Left lung (tissue), 10 donors: ENCODE measurements around the gene GPR158. TPM values are rescaled to one million over a fixed set of nuclear protein-coding genes. Genes with fewer than 3 reads are reported as not detected.

Source experiments
- ATAC-seq: fragments of 200-7000 bp; cut with Tn5 transposase; one replicate; pipeline ENCODE4 v1.9.1; 2020; ENCODE audit warnings: moderate library complexity
- DNase-seq, 4 donors: peaks; one replicate each; pipeline ENCODE4 v3.0.0-alpha.2; 2013 to 2020
- H3K27ac ChIP-seq, 2 donors: fragments of 200-600 bp; sonication (generic) in 1 of 2; one replicate each; pipeline versions ENCODE4 v1.5.0 to v1.8.0; 2020 to 2021
- H3K27me3 ChIP-seq, 2 donors: fragments of 200-600 bp; sonication (generic) in 1 of 2; one replicate each; pipeline versions ENCODE4 v1.5.0 to v1.8.0; 2020 to 2021
- H3K36me3 ChIP-seq, 2 donors: fragments of 200-600 bp; sonication (generic) in 1 of 2; one replicate each; pipeline versions ENCODE4 v1.5.0 to v1.8.0; 2020 to 2021
- H3K4me1 ChIP-seq, 2 donors: fragments of 200-600 bp; one replicate each; pipeline ENCODE4 v1.8.0; 2021
- H3K4me3 ChIP-seq, 2 donors: fragments of 200-600 bp; sonication (generic) in 1 of 2; one replicate each; pipeline versions ENCODE4 v1.5.0 to v1.8.0; 2020 to 2021; ENCODE audit warnings: mild to moderate bottlenecking in 1 of 2
- H3K9me3 ChIP-seq, 2 donors: fragments of 200-600 bp; sonication (generic) in 1 of 2; one replicate each; pipeline versions ENCODE4 v1.5.0 to v1.8.0; 2020 to 2021
- CTCF ChIP-seq, 2 donors: fragments of 200-600 bp; sonication (generic) in 1 of 2; IDR thresholded peaks; one replicate each; pipeline versions ENCODE4 v1.5.0 to v1.8.0; 2021; ENCODE audit warnings: antibody characterized with exemption in 2 of 2
- intact Hi-C, 2 donors: fragments of 100-400 bp; cut with DNase I; formaldehyde crosslinking; loops; one replicate each; pipeline versions ENCODE4 v1.11.2 to v1.14.2; 2022
- polyA plus RNA-seq, 6 donors: library from polyadenylated mRNA; unstranded; fragments of 120-200 nt; gene quantifications; one replicate each; pipeline ENCODE4 v1.2.1, GENCODE V29; 2013; ENCODE audit not compliant: insufficient read length in 6 of 6
- total RNA-seq, 2 donors: library from RNA; stranded (reverse); fragmentation: NEBNext Ultra II Directional; extraction: Animal tissue kit (Norgen Biotek cat#: 25700); gene quantifications; one replicate each; pipeline ENCODE4 v1.2.1, GENCODE V29; 2021
- donor health status: DM: no; HTN: yes; CAD: no.
- donor health status: DM: no; HTN: no; CAD: no.

The GPR158 gene
- total and polyA plus RNA-seq, 8 donors = 0.05 to 1.5 (median 0.88) TPM

GRCh38 chr10:25261110-25261509, 86.3 kb downstream of the GPR158 start:
- no peak for ATAC-seq

GRCh38 chr10:25261558-25261957, 86.8 kb downstream of the GPR158 start:
- Histone ChIP-seq H3K4me3 (no peak overlapping the region), H3K4me1 (no peaks in the 10 kb centered on the region), H3K36me3 (no peaks in the 10 kb centered on the region), H3K27me3 (no peaks in the 10 kb centered on the region), H3K27ac (no peak overlapping the region), H3K9me3 (no peaks in the 10 kb centered on the region)
- ATAC-seq (no peak), DNase-seq (no peak)
- TF ChIP-seq CTCF (IDR thresholded peaks at IDR 0.05) = no peak
- intact Hi-C loops = no loop called here

More at GRCh38 chr10:25261110-25261509, 86.3 kb downstream of the GPR158 start:
- intact Hi-C loops = no loop called here
- no peaks in the 10 kb centered on the region for H3K4me1 ChIP-seq
- no peaks in the 10 kb centered on the region for H3K36me3 ChIP-seq
- H3K27me3 ChIP-seq = no peaks in the 10 kb centered on the region
- no peak overlapping the region for H3K4me3 ChIP-seq
- H3K9me3 ChIP-seq = no peaks in the 10 kb centered on the region
- H3K27ac ChIP-seq = no peak overlapping the region
- TF ChIP-seq CTCF (IDR thresholded peaks at IDR 0.05) = no peak
- DNase-seq = no peak

GRCh38 chr10:25263931-25264330, 89.1 kb downstream of the GPR158 start:
- intact Hi-C loops = no loop called here
- H3K9me3 ChIP-seq = no peaks in the 10 kb centered on the region
- ATAC-seq = no peak

GRCh38 chr10:25278180-25278579, 103.4 kb downstream of the GPR158 start:
- DNase-seq (no peak), ATAC-seq (no peak)
- intact Hi-C loops = no loop called here
- Histone ChIP-seq H3K36me3 (no peaks in the 10 kb centered on the region), H3K27ac (no peak overlapping the region), H3K4me1 (no peaks in the 10 kb centered on the region), H3K4me3 (no peak overlapping the region), H3K27me3 (no peaks in the 10 kb centered on the region), H3K9me3 (peaks cover 0 to 50% of the 10 kb centered on the region in 2 donors)
- no peak for TF ChIP-seq CTCF (IDR thresholded peaks at IDR 0.05)

More at GRCh38 chr10:25263931-25264330, 89.1 kb downstream of the GPR158 start:
- Histone ChIP-seq H3K4me1 (no peaks in the 10 kb centered on the region), H3K4me3 (no peak overlapping the region), H3K27me3 (no peaks in the 10 kb centered on the region), H3K27ac (no peak overlapping the region), H3K36me3 (no peaks in the 10 kb centered on the region)
- TF ChIP-seq CTCF (IDR thresholded peaks at IDR 0.05) = no peak
- DNase-seq = no peak

GRCh38 chr10:25280076-25280475, 105.3 kb downstream of the GPR158 start:
- DNase-seq (no peak), ATAC-seq (no peak)
- Histone ChIP-seq H3K27ac (no peak overlapping the region), H3K9me3 (peaks cover 0 to 58% of the 10 kb centered on the region in 2 donors), H3K4me1 (no peaks in the 10 kb centered on the region), H3K4me3 (no peak overlapping the region), H3K27me3 (no peaks in the 10 kb centered on the region), H3K36me3 (no peaks in the 10 kb centered on the region)
- TF ChIP-seq CTCF (IDR thresholded peaks at IDR 0.05) = no peak
- intact Hi-C loops = no loop called here
